ENCODE measurements around the gene NFE2L3. TPM values are rescaled to one million over a fixed set of nuclear protein-coding genes. Genes with fewer than 3 reads are reported as not detected.

NFE2L3 gene
- total and polyA plus RNA-seq, 2 of the 4 experiments (the other 2 are of a cell fraction) = 28.0 to 43.2 TPM

GRCh38 chr7:26169271-26169670 is 17.3 kb downstream of the NFE2L3 start:
- intact Hi-C loops (cut with micrococcal nuclease) = no loop called here
- CTCF ChIA-PET = no interaction called here
- dilution Hi-C loops (cut with HindIII; ENCODE audit: low sequenced_read_pairs, unreplicated experiment) = no loop called here

More at GRCh38 chr7:26169271-26169670, 17.3 kb downstream of the NFE2L3 start:
- Histone ChIP-seq H4K8ac (ENCODE audit: low read depth in 2 of 2, low read length in 2 of 2) (no peak overlapping the region), H2AK5ac (ENCODE audit: low read depth, low read length) (no peak overlapping the region), H3K36me3 (ENCODE audit: control insufficient read depth, insufficient read depth, low read length) (no peaks in the 10 kb centered on the region), H3K23ac (ENCODE audit: low read depth, low read length) (no peak overlapping the region), H3K79me1 (ENCODE audit: low read depth in 1 of 2, low read length in 2 of 2) (peaks cover 3 to 14% of the 10 kb centered on the region in 2 experiments; a peak in 2 of 4 replicates), H3K56ac (ENCODE audit: extremely low read depth, insufficient read depth, low read length) (no peak overlapping the region), H3K27ac (ENCODE audit: insufficient read depth, low read length) (no peak overlapping the region), H2AK9ac (replicated peaks; ENCODE audit: low read depth, low read length, poor library complexity) (no peak overlapping the region), H3K18ac (ENCODE audit: low read depth, low read length) (no peak overlapping the region), H3K9ac (ENCODE audit: low read depth, low read length) (no peak overlapping the region), H3K27me3 (ENCODE audit: control insufficient read depth, insufficient read depth, low read length) (no peaks in the 10 kb centered on the region), H3K4me2 (ENCODE audit: low read depth, low read length) (no peak overlapping the region), H4K5ac (ENCODE audit: low read depth, low read length) (no peak overlapping the region), H3K4me1 (ENCODE audit: control insufficient read depth, insufficient read depth, low read length) (peaks cover 3% of the 10 kb centered on the region; the same call in 1 of the 2 replicates), H2BK120ac (ENCODE audit: low read depth, low read length) (no peak overlapping the region), H3K14ac (replicated peaks; ENCODE audit: low read depth, low read length) (no peak overlapping the region), H4K91ac (ENCODE audit: insufficient read depth, low read depth, low read length) (no peak overlapping the region), H3K4ac (ENCODE audit: low read depth, low read length) (no peak overlapping the region), H2BK20ac (ENCODE audit: low read depth, low read length) (no peak overlapping the region), H3K9me3 (ENCODE audit: control insufficient read depth, insufficient read depth, low read length) (no peaks in the 10 kb centered on the region), H3K9me1 (ENCODE audit: insufficient read depth, low read length) (peaks cover 8% of the 10 kb centered on the region), H2AFZ (replicated peaks; ENCODE audit: low read length, poor library complexity) (no peak overlapping the region), H4K20me1 (ENCODE audit: insufficient read depth, low read length) (no peaks in the 10 kb centered on the region), H3K4me3 (ENCODE audit: insufficient read depth, low read depth, low read length) (no peak overlapping the region), H2BK15ac (ENCODE audit: low read depth, low read length) (no peak overlapping the region), H2BK5ac (ENCODE audit: low read depth, low read length, poor library complexity, severe bottlenecking) (no peak overlapping the region)
- DNase-seq = no peak
- in situ Hi-C loops (cut with MboI; ENCODE audit: low sequenced_read_pairs) = no loop called here
- ATAC-seq (ENCODE audit: low read depth) = no peak
- WGBS, 2 experiments (ENCODE audit: extremely low coverage in 2 of 2, insufficient read length in 1 of 2) = 100% methylated on average over 1 of the region's 3 CpGs; no CpG with 5 or more reads in 1 of the 2 experiments
- BruUV-seq (replicated peaks) = no TSS peak
- POLR2A ChIA-PET (ENCODE audit: unreplicated experiment) = no interaction called here
- TF ChIP-seq MAFK (IDR thresholded peaks at IDR 0.05; ENCODE audit: low read depth, low read length) (no peak), CHD1 (IDR thresholded peaks at IDR 0.05; ENCODE audit: low read depth, low read length) (no peak), RCOR1 (IDR thresholded peaks at IDR 0.05; ENCODE audit: insufficient replicate concordance, low read length) (no peak), RFX5 (IDR thresholded peaks at IDR 0.05; ENCODE audit: low read depth, low read length) (no peak), CTCF (conservative IDR thresholded peaks at IDR 0.05; ENCODE audit: low read depth, low read length) (no peak), POLR2A (IDR thresholded peaks at IDR 0.05; ENCODE audit: low read depth, low read length) (no peak), BHLHE40 (IDR thresholded peaks at IDR 0.05; ENCODE audit: low read depth, low read length) (no peak), SMC3 (IDR thresholded peaks at IDR 0.05; ENCODE audit: low read depth, low read length) (no peak), CEBPB (IDR thresholded peaks at IDR 0.05; ENCODE audit: low read depth, low read length) (no peak), MAZ (IDR thresholded peaks at IDR 0.05; ENCODE audit: borderline replicate concordance, low read depth, low read length) (no peak), FOS (IDR thresholded peaks at IDR 0.05; ENCODE audit: low read depth, low read length) (no peak), ELK1 (IDR thresholded peaks at IDR 0.05; ENCODE audit: borderline replicate concordance, low read depth, low read length) (no peak), MXI1 (IDR thresholded peaks at IDR 0.05; ENCODE audit: borderline replicate concordance, low read depth, low read length) (no peak), NFE2L2 (IDR thresholded peaks at IDR 0.05; ENCODE audit: low read depth, low read length) (no peak)
